ENCODE results near the gene FSTL4. TPM values are rescaled to one million over a fixed set of nuclear protein-coding genes. Genes with fewer than 3 reads are reported as not detected.

Gene FSTL4
- total RNA-seq, 2 experiments from 2014 or later = not detected

DNA sequence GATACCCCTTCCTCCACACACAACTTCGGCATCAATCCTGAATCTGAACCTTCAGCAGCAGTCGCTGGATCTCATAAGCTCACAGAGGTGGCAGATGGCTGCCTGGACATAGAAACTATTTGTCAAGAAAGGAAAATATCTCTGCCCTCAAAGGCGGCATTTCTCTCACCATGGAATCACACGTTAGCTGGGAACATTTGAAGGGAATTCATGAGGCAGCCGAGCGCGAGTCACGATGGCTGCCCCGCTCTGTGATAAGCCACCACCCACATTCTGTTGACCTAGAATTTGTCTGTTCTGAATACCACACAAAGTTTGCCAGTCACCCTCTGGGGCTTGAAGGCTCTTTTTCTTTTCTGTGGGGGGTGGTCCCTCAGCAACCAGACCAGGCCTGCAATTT lies 157.9 kb downstream of the FSTL4 start:
- intact Hi-C loops (cut with micrococcal nuclease; ENCODE audit: unreplicated experiment) = no loop called here
- no peak overlapping the region for H2AFZ ChIP-seq (ENCODE audit: low read length)
- POLR2A ChIA-PET = no interaction called here
- H3K4me3 ChIP-seq (ENCODE audit: low read depth, low read length, poor library complexity, severe bottlenecking) = no peak overlapping the region
- H4K20me1 ChIP-seq (ENCODE audit: insufficient read depth, low read length) = no peaks in the 10 kb centered on the region
- DNase-seq (ENCODE audit: low spot score) = no peak
- H3K9me2 ChIP-seq (ENCODE audit: insufficient read depth, low read length) = no peaks in the 10 kb centered on the region
- H3K9me3 ChIP-seq (ENCODE audit: low read length) = no peaks in the 10 kb centered on the region
- no TSS peak for BruUV-seq (replicated peaks)
- CTCF ChIA-PET (ENCODE audit: unreplicated experiment) = no interaction called here
- no peaks in the 10 kb centered on the region for H3K4me1 ChIP-seq (ENCODE audit: insufficient read depth, low read length, poor library complexity, severe bottlenecking)
- TF ChIP-seq, protein P1, sequence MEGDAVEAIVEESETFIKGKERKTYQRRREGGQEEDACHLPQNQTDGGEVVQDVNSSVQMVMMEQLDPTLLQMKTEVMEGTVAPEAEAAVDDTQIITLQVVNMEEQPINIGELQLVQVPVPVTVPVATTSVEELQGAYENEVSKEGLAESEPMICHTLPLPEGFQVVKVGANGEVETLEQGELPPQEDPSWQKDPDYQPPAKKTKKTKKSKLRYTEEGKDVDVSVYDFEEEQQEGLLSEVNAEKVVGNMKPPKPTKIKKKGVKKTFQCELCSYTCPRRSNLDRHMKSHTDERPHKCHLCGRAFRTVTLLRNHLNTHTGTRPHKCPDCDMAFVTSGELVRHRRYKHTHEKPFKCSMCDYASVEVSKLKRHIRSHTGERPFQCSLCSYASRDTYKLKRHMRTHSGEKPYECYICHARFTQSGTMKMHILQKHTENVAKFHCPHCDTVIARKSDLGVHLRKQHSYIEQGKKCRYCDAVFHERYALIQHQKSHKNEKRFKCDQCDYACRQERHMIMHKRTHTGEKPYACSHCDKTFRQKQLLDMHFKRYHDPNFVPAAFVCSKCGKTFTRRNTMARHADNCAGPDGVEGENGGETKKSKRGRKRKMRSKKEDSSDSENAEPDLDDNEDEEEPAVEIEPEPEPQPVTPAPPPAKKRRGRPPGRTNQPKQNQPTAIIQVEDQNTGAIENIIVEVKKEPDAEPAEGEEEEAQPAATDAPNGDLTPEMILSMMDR (conservative IDR thresholded peaks at IDR 0.05; ENCODE audit: low read length) = no peak
- TF ChIP-seq EZH2phosphoT487 (IDR thresholded peaks at IDR 0.05; ENCODE audit: borderline replicate concordance, low read depth, low read length) = no peak
- no peak overlapping the region for H3K27ac ChIP-seq (ENCODE audit: low read depth, low read length, poor library complexity, severe bottlenecking)
- no peak overlapping the region for H3K4me2 ChIP-seq (ENCODE audit: low read length)
- no peaks in the 10 kb centered on the region for H3K36me3 ChIP-seq (ENCODE audit: insufficient read depth, low read length)
- H3K79me2 ChIP-seq (ENCODE audit: insufficient read depth, low read depth, low read length) = no peaks in the 10 kb centered on the region

DNA sequence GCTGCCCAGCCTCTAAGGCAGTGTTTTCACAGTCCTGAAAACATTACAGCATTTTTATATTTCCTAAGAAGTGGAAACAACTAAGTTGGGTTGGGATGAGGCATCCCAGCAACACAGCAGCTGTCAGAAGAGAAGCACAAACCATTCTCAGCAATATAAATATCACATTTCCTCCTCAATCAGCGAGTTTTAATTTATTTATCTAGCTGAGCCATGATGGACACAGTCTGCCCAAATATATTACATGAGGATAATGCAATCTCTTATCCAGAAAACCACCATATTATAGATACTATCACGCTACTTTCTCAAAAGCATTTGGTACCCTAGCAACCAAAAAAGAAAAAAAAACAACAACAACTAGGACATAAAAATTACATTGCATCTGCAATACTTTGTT lies 158.5 kb downstream of the FSTL4 start:
- Histone ChIP-seq H3K79me2 (ENCODE audit: insufficient read depth, low read depth, low read length) (no peaks in the 10 kb centered on the region), H3K9me2 (ENCODE audit: insufficient read depth, low read length) (no peaks in the 10 kb centered on the region), H2AFZ (ENCODE audit: low read length) (no peak overlapping the region), H4K20me1 (ENCODE audit: insufficient read depth, low read length) (no peaks in the 10 kb centered on the region), H3K4me2 (ENCODE audit: low read length) (no peak overlapping the region), H3K4me1 (ENCODE audit: insufficient read depth, low read length, poor library complexity, severe bottlenecking) (no peaks in the 10 kb centered on the region), H3K4me3 (ENCODE audit: low read depth, low read length, poor library complexity, severe bottlenecking) (no peak overlapping the region), H3K36me3 (ENCODE audit: insufficient read depth, low read length) (no peaks in the 10 kb centered on the region), H3K27ac (ENCODE audit: low read depth, low read length, poor library complexity, severe bottlenecking) (no peak overlapping the region), H3K9me3 (ENCODE audit: low read length) (no peaks in the 10 kb centered on the region)
- no TSS peak for BruUV-seq (replicated peaks)
- ChIA-PET POLR2A (no interaction called here), CTCF (ENCODE audit: unreplicated experiment) (no interaction called here)
- DNase-seq (ENCODE audit: low spot score) = no peak
- intact Hi-C loops (cut with micrococcal nuclease; ENCODE audit: unreplicated experiment) = no loop called here
- no peak for TF ChIP-seq EZH2phosphoT487 (IDR thresholded peaks at IDR 0.05; ENCODE audit: borderline replicate concordance, low read depth, low read length)
- TF ChIP-seq, protein P1 (conservative IDR thresholded peaks at IDR 0.05; ENCODE audit: low read length) = no peak

DNA sequence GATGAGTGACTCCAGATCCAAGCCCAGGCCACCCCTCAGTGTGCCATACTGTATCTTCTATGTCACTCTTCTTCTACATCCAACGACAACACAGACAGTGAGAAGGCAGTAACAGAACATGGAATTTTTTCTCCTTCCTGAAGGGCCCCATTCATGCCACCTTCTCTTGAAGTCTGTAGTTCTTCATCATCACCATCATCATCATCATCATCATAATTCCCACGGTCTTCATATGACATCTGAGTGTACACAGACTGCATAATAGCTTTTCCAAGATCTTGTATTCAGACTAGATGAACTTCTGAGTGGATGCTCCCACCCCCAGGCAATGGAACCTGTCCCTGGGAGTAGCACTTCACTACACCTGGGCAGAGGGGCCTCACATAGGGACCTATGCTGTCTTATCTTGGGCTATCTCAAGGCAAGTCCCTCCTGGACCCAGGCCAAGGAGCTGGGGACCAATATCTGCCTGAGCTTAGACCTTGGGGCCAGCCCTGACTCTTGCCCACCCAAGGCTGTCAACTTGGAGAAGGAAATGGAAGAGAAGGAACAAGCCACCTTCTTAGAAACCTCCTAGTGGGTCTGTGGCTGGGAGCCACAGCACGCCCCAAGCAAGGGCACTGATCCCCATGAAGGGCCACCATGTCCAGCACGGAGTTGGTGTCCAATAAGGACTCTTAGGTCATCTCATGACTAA lies 159.1 kb downstream of the FSTL4 start:
- Histone ChIP-seq H3K79me2 (ENCODE audit: insufficient read depth, low read depth, low read length) (no peaks in the 10 kb centered on the region), H3K27ac (ENCODE audit: low read depth, low read length, poor library complexity, severe bottlenecking) (no peak overlapping the region), H3K9me2 (ENCODE audit: insufficient read depth, low read length) (no peaks in the 10 kb centered on the region), H2AFZ (ENCODE audit: low read length) (no peak overlapping the region), H3K4me1 (ENCODE audit: insufficient read depth, low read length, poor library complexity, severe bottlenecking) (no peaks in the 10 kb centered on the region), H3K36me3 (ENCODE audit: insufficient read depth, low read length) (no peaks in the 10 kb centered on the region), H3K9me3 (ENCODE audit: low read length) (no peaks in the 10 kb centered on the region), H3K4me2 (ENCODE audit: low read length) (no peak overlapping the region), H3K4me3 (ENCODE audit: low read depth, low read length, poor library complexity, severe bottlenecking) (no peak overlapping the region), H4K20me1 (ENCODE audit: insufficient read depth, low read length) (no peaks in the 10 kb centered on the region)
- POLR2A ChIA-PET = no interaction called here
- DNase-seq (ENCODE audit: low spot score) = no peak
- TF ChIP-seq, protein P1 (conservative IDR thresholded peaks at IDR 0.05; ENCODE audit: low read length) = no peak
- TF ChIP-seq EZH2phosphoT487 (IDR thresholded peaks at IDR 0.05; ENCODE audit: borderline replicate concordance, low read depth, low read length) = no peak
- intact Hi-C loops (cut with micrococcal nuclease; ENCODE audit: unreplicated experiment) = no loop called here
- no TSS peak for BruUV-seq (replicated peaks)
- CTCF ChIA-PET (ENCODE audit: unreplicated experiment) = no interaction called here
